DOHH2 (cell line): ENCODE data around the gene PSG6.
"Not testable (repeated sequence)": the region's sequence is repeated elsewhere in the genome, so short reads cannot be mapped to it uniquely, and the experiment has no call there.

Experiments
- H3F3A ChIP-seq: fragments of 200-600 bp; sonication (generic), shearing (Covaris generic); 2 replicates; pipeline ENCODE4 v1.6.0; 2016; ENCODE audit warnings: antibody characterized with exemption, mild to moderate bottlenecking; ENCODE audit not compliant: control insufficient read depth, insufficient read depth
- H3K27ac ChIP-seq: fragments of 200-600 bp; sonication (generic); 2 replicates; pipeline ENCODE4 v1.5.1; 2014; ENCODE audit warnings: low read depth, mild to moderate bottlenecking, low read length, moderate library complexity
- H3K27me3 ChIP-seq: fragments of 200-600 bp; sonication (generic); 2 replicates; pipeline ENCODE4 v1.6.1; 2014; ENCODE audit warnings: mild to moderate bottlenecking, low read length, mixed read lengths; ENCODE audit not compliant: control insufficient read depth
- H3K36me3 ChIP-seq: fragments of 200-600 bp; sonication (generic); 2 replicates; pipeline ENCODE4 v1.6.1; 2014; ENCODE audit warnings: mild to moderate bottlenecking, low read length, moderate library complexity, mixed read lengths; ENCODE audit not compliant: control insufficient read depth
- H3K4me1 ChIP-seq: fragments of 200-600 bp; sonication (generic); 2 replicates; pipeline ENCODE4 v1.6.1; 2014; ENCODE audit warnings: mild to moderate bottlenecking, low read length, mixed read lengths; ENCODE audit not compliant: control insufficient read depth
- H3K4me2 ChIP-seq: fragments of 200-600 bp; sonication (generic); 2 replicates; pipeline ENCODE4 v1.6.0; 2014; ENCODE audit warnings: mild to moderate bottlenecking, low read length, moderate library complexity
- H3K4me3 ChIP-seq: fragments of 200-600 bp; sonication (generic); 2 replicates; pipeline ENCODE4 v1.5.1; 2014; ENCODE audit warnings: mild to moderate bottlenecking, low read length, mixed read lengths
- H3K79me2 ChIP-seq: fragments of 200-600 bp; sonication (generic); 2 replicates; pipeline ENCODE4 v1.6.1; 2014; ENCODE audit warnings: mild to moderate bottlenecking, low read length, mixed read lengths; ENCODE audit not compliant: control insufficient read depth
- H3K9me2 ChIP-seq: fragments of 200-600 bp; sonication (generic); replicated peaks from 2 replicates; pipeline ENCODE4 v1.6.1; 2014; ENCODE audit warnings: mild to moderate bottlenecking, low read length, mixed read lengths; ENCODE audit not compliant: control insufficient read depth
- H3K9me3 ChIP-seq: fragments of 200-600 bp; sonication (generic); 2 replicates; pipeline ENCODE4 v1.6.1; 2014; ENCODE audit warnings: antibody characterized with exemption, low read length, mixed read lengths; ENCODE audit not compliant: control insufficient read depth, insufficient read depth
- H4K20me1 ChIP-seq: fragments of 200-600 bp; sonication (generic); 2 replicates; pipeline ENCODE4 v1.6.0; 2014; ENCODE audit warnings: low read depth, mild to moderate bottlenecking, antibody characterized with exemption, low read length, moderate library complexity; ENCODE audit not compliant: control insufficient read depth, insufficient read depth
- TF ChIP-seq, protein P1 (sequence below): fragments of 200-600 bp; sonication (generic); IDR thresholded peaks from one replicate; pipeline ENCODE4 v1.5.1; 2014; ENCODE audit warnings: antibody characterized with exemption, mild to moderate bottlenecking, low read depth, low read length; ENCODE audit not compliant: poor library complexity, severe bottlenecking

The PSG6 gene

DNA sequence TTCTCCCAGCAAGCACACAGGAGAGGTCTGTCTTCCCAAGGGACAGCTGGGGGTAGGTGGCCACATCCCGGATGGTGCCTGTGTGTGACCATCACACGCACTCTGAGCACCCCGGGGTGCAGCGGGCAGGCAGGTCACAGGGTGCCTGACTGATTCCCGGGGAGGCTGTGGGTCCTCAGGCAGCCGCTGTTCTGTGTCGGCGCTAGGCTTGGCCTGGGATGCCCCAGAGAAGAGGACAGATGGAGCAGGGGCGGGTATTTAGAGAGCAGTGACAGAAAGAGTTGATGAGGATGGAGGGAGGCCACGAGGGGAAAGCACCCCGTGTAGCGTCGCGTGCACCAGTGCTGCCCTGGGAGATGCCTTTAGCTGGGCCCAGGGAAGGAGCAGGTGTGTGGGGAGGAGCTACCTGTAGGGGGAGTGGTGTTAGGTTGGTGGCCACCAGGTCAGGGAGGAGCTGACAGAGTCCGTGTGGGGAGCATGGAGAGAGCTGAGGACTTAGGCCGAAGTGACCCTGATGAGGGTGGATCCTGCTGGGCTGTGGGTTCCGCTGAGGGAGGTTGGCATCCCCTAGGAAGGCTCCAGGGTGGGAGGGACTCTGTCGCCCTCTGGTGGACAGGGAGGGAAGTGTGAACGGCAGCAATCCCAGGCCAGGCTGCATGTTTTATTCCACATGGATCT is 60.7 kb downstream of the PSG6 start:
- not testable (repeated sequence) for H3F3A ChIP-seq, H4K20me1 ChIP-seq, H3K9me2 ChIP-seq, H3K27ac ChIP-seq, H3K4me3 ChIP-seq, H3K4me1 ChIP-seq, H3K79me2 ChIP-seq, H3K27me3 ChIP-seq, H3K36me3 ChIP-seq, H3K4me2 ChIP-seq, H3K9me3 ChIP-seq
- TF ChIP-seq, protein P1, sequence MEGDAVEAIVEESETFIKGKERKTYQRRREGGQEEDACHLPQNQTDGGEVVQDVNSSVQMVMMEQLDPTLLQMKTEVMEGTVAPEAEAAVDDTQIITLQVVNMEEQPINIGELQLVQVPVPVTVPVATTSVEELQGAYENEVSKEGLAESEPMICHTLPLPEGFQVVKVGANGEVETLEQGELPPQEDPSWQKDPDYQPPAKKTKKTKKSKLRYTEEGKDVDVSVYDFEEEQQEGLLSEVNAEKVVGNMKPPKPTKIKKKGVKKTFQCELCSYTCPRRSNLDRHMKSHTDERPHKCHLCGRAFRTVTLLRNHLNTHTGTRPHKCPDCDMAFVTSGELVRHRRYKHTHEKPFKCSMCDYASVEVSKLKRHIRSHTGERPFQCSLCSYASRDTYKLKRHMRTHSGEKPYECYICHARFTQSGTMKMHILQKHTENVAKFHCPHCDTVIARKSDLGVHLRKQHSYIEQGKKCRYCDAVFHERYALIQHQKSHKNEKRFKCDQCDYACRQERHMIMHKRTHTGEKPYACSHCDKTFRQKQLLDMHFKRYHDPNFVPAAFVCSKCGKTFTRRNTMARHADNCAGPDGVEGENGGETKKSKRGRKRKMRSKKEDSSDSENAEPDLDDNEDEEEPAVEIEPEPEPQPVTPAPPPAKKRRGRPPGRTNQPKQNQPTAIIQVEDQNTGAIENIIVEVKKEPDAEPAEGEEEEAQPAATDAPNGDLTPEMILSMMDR: peak; percentile 74

DNA sequence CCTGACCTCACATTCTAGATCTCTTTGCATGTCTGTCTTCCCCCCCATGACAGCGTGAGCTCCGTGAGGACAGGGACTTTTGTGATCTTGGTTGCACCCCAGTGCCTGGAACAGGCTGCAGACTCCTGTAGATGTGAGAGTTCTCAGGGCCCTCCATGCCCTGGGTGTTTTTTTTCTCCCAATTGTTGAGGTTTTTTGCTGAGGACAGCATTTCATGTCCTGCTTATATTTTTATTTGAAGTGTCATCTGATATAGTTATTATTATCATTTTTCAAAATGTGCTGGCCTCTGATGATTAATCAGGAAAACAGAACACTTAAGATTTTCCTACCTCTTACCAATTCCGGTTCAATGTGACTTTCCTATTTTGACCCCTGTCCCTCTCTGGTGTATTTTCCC is 62.9 kb downstream of the PSG6 start:
- not testable (repeated sequence) for H3K4me2 ChIP-seq, H3F3A ChIP-seq, H3K9me3 ChIP-seq, H3K9me2 ChIP-seq, H3K4me1 ChIP-seq, H3K4me3 ChIP-seq, H3K27me3 ChIP-seq, H3K27ac ChIP-seq, H3K36me3 ChIP-seq, H3K79me2 ChIP-seq, H4K20me1 ChIP-seq

DNA sequence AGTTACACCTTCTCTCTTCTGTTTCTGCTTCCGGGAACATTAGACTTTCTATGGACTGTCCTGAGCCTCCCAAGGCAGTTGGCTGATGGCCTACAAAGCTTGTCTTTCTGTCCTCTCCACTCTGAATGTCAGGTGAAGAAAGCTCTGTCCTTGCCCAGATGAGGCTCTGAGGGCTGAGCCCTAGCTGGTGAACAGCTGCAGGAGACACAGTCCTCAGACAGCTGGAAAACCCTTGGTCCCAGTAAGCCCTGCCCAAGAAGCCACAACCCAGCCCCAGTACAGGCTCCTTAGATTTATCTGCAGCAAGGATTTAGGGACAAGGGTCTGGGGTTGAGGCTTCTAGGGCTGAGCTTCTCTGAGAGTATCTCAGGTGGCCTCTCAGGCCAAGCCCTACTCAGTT is 64.5 kb downstream of the PSG6 start:
- H3K9me2 ChIP-seq, H3K9me3 ChIP-seq, H3K27ac ChIP-seq, H3K4me1 ChIP-seq, H3K4me3 ChIP-seq, H4K20me1 ChIP-seq, H3K27me3 ChIP-seq, H3K36me3 ChIP-seq, H3K4me2 ChIP-seq, H3F3A ChIP-seq, H3K79me2 ChIP-seq: not testable (repeated sequence)

DNA sequence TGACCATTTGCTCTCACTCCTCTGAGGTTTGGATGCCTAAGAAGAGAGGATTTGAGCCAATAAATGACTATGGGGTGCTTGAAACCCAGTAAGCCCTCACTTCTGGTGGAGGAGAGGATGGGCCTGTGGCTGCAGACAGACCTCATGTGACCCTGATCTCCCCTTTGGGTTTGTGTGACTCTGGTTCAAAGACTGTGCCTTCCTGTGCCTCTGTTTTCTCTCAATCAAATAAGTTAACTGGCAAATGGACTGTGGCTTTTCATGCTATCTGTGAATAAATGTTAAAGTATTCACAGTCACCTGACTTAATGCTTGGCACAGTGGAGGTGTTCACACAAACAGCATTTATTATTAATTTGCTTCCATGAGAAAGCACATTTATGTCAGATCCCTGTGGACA is 64.9 kb downstream of the PSG6 start:
- not testable (repeated sequence) for H3K4me2 ChIP-seq, H3K4me3 ChIP-seq, H3K4me1 ChIP-seq, H3K27me3 ChIP-seq, H4K20me1 ChIP-seq, H3K79me2 ChIP-seq, H3F3A ChIP-seq, H3K27ac ChIP-seq, H3K9me3 ChIP-seq, H3K9me2 ChIP-seq, H3K36me3 ChIP-seq
